Measurements from ENCODE around the gene PRSS22.

DNA sequence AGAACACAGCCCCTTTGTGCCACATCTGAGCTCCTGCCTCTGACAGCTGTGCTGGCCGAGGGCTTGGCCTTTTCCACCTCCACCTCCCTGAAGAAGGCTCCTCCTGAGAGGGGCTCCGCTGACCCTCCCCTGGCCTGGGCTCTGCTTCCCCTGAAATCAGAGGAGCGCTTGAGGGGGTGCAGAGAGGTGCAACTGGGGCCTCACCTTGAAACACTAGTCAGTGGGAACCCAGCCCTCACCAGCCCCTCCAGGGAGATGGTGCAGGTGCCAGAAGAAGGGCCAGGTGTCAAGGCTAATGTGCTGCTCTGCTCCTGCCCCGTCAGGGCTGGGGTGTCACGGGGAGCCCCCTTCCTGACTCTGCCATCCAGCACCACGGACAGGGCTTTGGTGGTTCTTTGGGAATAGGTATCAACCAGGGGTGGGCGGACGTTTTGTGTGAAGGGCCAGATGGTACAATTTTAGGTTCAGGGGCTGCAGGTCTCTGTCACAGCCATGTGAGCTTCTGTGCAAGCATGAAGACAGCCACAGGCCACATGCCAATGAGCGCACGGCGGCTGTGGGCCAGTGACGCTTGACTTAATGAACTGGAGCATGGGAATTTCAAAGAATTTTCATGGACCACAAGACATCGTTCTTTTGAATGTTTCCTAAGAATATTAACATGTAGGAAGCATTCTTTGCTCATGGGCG is 30.0 kb downstream of the PRSS22 start:
- no peak for TF ChIP-seq EZH2 (IDR thresholded peaks at IDR 0.05; ENCODE audit: low read depth, unreplicated experiment)
- TF ChIP-seq, protein P1, sequence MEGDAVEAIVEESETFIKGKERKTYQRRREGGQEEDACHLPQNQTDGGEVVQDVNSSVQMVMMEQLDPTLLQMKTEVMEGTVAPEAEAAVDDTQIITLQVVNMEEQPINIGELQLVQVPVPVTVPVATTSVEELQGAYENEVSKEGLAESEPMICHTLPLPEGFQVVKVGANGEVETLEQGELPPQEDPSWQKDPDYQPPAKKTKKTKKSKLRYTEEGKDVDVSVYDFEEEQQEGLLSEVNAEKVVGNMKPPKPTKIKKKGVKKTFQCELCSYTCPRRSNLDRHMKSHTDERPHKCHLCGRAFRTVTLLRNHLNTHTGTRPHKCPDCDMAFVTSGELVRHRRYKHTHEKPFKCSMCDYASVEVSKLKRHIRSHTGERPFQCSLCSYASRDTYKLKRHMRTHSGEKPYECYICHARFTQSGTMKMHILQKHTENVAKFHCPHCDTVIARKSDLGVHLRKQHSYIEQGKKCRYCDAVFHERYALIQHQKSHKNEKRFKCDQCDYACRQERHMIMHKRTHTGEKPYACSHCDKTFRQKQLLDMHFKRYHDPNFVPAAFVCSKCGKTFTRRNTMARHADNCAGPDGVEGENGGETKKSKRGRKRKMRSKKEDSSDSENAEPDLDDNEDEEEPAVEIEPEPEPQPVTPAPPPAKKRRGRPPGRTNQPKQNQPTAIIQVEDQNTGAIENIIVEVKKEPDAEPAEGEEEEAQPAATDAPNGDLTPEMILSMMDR (conservative IDR thresholded peaks at IDR 0.05; ENCODE audit: low read depth in 2 of 2), result no peak
- TF ChIP-seq POLR2AphosphoS5 (IDR thresholded peaks at IDR 0.05; ENCODE audit: low read depth), result no peak
- TF ChIP-seq ZNF331 (CRISPR knock-in tag; IDR thresholded peaks at IDR 0.05; ENCODE audit: low read depth), result no peak

All from GM23338 (cell line).